Muscle of arm (tissue), 12 donors: ENCODE measurements around the gene PDLIM5. TPM values are rescaled to one million over a fixed set of nuclear protein-coding genes. Genes with fewer than 3 reads are reported as not detected.
"Not testable (repeated sequence)": the region's sequence is repeated elsewhere in the genome, so short reads cannot be mapped to it uniquely, and the experiment has no call there.

ENCODE experiments used
- DNase-seq: peaks from one replicate; pipeline ENCODE4 v3.0.0-alpha.2; 2013
- polyA plus RNA-seq, 12 donors: library from polyadenylated mRNA; unstranded; fragments of 120-200 nt; gene quantifications; one replicate each; pipeline ENCODE4 v1.2.1, GENCODE V29; 2013; ENCODE audit not compliant: insufficient read length in 12 of 12

Gene PDLIM5
- polyA plus RNA-seq, 12 donors = 121 to 2,061 (median 310) TPM

DNA sequence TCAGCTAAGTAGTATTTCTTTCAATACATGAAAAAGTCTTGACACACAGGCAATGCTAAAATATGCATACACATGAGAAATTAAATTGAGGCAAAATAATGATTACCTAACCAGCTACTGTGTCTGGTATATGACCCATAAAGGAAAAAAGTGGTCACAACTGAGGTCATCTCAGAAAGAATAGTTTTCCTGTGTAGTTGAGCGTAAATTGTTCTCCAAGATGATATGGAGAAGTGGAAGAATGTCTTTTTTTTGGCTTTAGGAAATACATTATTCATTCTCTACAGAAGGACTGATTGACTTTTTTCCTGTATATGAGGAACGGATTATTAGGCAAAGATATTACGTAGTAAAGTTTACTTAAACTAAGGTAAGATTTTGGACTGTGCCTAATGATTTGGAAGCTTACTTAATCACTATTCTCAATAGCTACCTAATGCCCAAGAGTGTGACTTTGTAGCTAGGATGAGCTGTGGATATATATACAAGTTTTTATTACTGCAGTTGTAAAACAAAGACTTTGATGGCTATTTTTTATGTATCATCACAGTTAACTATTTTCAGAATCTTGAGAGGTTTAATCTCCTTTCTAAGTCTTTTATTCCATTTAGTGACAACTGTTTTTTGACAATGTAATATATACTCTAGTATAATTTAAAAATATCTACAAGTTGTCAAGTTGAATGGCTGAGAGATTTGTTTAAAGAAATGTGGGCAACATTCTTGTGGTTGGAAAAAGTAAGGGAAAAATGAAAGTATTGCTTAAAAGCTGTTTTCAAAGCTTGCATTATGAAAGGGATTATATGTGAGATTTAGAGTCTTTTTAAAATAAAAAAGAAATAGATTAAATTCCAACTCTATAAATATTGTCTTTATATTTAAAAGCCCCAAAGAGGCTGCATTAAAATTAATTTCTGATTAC is 100.2 kb downstream of the PDLIM5 start:
- no peak for DNase-seq

DNA sequence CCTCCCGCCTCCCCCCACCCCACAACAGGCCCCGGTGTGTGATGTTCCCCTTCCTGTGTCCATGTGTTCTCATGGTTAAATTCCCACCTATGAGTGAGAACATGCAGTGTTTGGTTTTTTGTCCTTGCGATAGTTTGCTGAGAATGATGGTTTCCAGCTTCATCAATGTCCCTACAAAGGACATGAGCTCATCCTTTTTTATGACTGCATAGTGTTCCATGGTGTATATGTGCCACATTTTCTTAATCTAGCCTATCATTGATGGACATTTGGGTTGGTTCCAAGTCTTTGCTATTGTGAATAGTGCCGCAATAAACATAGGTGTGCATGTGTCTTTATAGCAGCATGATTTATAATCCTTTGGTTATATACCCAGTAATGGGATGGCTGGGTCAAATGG is 104.3 kb downstream of the PDLIM5 start:
- not testable (repeated sequence) for DNase-seq

DNA sequence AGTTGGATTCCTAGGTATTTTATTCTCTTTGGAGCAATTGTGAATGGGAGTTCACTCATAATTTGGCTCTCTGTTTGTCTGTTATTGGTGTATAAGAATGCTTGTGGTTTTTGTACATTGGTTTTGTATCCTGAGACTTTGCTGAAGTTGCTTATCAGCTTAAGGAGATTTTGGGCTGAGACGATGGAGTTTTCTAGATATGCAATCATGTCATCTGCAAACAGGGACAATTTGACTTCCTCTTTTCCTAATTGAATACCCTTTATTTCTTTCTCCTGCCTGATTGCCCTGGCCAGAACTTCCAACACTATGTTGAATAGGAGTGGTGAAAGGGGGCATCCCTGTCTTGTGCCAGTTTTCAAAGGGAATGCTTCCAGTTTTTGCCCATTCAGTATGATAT is 105.9 kb downstream of the PDLIM5 start:
- not testable (repeated sequence) for DNase-seq

DNA sequence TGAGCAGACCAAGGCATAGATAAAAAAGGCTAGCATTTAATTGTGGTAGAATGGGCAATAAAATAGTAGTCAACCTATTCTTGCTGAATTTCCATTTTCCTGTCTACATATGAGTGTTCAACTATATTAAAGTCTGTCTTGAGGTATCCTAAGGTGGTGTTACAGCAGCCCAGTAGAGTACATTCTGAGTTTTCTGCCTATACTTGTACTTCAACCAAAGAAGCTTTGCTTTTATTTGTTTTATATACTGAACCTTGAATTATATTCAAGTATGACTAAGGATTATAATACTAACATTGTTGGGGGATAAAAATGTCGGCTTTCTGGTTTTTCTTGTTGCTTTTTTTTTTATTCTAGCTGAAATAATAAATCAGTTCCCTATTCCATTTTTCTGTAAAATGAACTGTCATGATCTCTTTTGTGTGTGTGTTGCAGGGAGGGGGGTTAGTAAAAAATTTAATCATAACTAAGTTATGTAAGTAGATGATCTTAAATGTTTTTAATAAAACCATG is 106.7 kb downstream of the PDLIM5 start:
- no peak for DNase-seq

DNA sequence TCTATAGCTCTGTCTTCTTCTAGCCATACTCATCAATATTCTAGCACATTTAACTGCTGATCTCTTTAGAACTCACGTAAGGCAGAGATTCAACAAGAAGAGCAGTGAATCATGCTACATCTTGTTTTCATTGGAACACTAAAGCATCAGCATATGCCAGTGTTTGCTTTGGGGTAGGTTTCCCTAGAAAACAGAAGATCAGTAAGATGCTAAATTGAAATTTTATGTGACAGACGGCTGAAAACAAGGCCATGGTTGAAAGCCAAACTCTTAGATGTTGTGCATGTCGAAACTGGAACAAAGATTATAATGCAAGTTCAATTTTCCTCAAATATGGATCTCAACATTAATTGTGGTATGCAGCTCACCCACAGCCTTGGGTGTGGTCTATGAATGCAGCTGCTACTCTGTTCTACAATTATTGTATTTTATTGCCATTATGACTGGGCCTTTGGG is 107.6 kb downstream of the PDLIM5 start:
- no peak for DNase-seq

DNA sequence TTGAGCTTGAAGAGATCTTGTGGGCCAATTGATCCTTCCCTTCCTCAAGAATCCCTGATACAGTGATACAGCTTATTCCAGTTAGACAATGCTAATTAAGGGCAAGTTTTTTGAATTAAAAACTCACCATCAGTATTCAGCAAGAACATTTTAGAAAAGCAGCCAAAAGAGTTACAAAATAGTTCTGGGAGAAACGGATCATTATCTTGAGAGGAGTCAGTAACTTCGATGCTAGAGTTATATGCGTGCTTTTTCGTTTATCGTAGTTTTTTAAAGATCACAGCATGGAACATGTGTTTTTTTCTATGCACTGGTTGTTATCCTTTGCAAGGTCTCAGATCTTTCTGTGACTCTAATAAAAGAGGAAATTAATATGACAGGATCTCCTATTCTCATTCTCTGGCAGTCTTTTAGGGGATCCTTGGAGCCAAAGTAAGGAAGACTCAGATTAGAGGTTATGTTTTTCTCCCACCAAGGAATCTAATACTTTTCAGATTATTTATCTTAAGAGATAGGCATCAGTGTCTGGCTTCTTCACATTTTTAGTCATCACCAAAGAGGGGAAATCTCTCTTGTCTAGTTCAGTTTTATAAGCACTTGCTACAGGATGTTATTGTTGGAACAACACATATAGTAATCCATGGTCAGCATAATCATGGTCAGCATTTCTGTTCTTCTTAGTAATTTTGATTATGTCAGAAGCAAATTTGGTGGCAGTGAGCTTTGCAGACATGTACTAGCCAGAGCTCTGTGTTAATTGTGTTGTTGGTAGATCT is 109.7 kb downstream of the PDLIM5 start:
- no peak for DNase-seq

DNA sequence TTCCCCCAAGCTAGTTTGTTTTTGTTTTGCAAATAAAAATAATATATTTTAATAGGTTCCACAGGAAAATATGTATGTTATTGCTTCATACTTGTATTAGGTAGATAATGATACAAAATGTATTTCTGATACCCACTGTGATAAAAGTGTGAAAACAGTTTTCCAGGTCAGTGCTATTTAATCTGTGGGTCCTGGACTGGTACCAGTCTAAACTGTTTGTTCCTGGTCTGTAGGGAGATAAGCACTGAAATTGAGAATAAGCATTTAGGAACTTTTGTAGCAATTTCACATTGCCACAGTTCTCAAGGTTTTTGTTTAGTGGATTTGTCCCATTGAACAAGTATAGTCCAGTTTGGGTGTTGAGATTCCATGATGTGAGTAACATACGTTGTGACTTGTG is 110.5 kb downstream of the PDLIM5 start:
- DNase-seq = no peak

DNA sequence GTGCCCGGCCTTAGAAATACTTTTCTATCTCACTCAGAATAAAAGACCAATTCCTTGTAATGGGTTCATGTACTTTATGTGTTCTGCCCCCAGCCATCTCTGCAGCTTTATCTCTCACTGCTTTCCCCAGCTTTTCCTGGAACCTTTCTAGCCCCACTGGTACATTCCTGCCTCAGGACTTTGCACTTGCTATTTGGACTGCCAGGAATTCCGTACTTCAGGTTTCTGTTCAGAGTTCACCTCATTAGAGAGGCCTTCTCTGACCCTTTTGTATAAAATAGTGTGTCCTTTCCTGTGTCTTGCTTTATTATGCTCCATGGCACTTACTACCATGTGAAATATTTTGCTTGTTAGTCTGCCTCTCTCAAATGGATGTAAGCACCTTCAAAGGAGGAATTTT is 112.5 kb downstream of the PDLIM5 start:
- no peak for DNase-seq

DNA sequence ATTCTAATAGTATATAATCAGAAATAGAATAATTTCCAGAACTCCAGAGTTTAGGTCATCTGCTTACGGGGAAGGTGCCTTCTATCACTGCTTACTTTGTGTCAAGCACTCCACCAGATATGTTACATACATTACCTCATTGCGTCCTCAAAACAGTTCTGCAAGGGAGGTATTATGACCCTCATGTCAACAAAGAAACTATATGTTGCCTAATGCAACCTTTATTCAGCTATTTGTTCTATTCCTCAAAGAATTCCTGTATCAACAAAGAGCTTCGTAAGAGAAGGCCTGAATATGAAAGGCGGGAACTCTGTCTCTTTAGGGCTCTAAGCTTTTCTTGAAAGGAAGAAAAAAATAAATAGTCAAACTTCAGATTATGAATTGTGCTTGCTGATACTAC is 114.7 kb downstream of the PDLIM5 start:
- no peak for DNase-seq

DNA sequence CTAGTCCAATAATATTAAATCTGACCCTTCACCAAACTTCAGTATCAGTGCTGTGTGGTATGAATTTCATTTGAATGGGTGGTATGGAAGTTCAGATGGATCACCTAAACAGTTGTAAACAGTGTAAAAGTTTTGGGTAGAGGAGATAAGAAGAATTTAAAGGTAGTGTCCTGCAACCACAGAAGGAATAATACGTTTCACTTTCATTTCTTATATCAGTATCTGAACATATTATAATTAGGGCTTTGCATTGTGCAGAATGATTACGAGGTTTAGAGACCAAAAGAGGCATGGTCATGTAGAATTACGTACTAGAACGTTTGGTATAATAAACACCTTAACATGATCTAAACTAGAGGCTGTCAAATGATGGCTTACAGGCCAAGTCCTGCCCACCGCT is 116.1 kb downstream of the PDLIM5 start:
- no peak for DNase-seq

DNA sequence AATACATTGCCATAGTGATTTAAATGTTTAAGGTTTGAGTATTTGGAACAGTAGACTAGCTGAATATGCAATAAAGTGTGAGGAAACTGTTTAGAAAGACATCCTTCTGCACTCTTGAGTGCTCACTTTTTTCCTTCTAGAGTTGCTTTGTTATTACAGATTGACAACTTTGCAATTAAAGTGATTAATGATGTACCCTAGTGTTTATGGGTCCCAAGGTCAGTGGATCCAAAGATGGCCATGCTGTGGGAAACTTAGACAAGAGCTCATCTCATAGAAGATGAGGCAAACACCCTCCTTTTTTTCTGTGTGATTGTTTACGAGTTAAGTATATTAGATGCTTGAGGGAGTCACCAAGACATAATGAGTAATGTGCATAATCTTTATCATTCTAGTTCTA is 118.8 kb downstream of the PDLIM5 start:
- no peak for DNase-seq

DNA sequence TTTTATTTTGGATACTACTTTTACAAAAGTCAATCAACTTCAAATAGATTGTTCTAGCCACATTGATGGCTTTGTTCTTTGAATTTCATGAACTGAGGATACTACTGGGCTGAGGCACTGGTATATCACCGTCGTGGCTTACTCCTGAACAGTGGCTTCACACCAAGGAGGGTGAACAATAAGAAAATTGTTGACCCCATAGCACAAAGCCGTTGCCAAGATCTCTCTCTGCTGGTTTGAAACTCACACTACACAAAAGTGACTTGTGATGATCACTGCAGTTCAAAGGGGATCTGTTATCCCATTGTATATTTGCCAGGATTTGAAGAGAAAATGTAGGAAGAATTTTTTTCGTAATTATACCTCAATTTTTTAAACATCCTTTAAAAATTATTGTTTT is 119.6 kb downstream of the PDLIM5 start:
- DNase-seq = no peak

DNA sequence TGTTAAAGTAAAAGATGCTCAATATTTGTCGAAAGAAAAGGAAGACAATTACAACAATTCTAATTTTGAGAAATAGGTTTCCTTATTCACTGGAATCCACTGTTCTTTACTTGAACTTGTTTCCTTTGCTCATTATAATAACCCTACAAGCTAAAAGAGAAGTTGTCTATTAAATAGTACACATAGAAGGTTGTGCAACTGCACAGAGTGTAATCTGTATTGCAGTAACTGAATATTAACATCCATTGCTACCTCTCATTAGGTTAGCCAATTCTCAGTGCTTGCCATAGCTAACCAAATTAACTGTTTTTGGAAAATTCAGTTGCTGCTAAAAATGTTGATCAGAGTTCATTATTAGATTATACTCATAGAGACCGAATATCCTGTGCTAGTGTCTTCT is 120.0 kb downstream of the PDLIM5 start:
- no peak for DNase-seq

DNA sequence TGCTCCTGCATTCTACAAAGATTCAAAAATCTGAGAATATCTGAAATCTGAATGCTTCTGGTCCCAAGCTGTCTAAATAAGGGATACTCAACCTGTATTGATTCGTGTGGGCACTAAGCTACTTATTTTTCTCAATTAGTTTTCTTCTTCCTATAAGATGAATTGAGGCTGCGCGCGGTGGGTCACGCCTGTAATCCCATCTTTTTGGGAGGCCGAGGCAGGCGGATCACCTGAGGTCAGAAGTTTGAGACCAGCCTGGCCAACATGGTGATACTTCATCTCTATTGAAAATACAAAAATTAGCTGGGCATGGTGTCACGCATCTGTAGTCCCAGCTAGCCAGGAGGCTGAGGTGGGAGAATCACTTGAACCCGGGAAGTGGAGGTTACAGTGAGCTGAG is 122.3 kb downstream of the PDLIM5 start:
- DNase-seq = no peak

DNA sequence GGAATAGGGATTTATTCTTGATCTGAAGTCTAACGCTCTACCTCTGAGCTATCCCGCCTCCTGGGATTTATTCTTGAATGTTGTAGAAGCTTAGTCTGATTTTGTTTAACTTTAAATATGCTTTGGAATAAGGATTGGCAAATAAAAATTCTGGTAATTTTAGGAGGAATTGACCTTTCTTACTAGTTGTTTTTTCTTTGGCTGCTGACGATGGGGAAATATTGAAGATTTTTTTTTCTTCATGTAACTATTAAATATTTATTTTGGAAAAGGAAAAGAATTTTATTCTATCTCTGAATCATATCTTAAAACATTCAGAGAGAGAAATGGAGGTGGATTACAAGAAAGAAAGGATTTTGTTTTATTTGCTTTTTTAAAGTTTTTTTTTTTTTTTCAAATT is 122.9 kb downstream of the PDLIM5 start:
- DNase-seq = no peak

DNA sequence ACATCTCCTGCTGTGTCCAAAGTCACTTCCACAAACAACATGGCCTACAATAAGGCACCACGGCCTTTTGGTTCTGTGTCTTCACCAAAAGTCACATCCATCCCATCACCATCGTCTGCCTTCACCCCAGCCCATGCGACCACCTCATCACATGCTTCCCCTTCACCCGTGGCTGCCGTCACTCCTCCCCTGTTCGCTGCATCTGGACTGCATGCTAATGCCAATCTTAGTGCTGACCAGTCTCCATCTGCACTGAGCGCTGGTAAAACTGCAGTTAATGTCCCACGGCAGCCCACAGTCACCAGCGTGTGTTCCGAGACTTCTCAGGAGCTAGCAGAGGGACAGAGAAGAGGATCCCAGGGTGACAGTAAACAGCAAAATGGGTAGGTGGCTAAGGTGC is 123.9 kb downstream of the PDLIM5 start:
- no peak for DNase-seq

DNA sequence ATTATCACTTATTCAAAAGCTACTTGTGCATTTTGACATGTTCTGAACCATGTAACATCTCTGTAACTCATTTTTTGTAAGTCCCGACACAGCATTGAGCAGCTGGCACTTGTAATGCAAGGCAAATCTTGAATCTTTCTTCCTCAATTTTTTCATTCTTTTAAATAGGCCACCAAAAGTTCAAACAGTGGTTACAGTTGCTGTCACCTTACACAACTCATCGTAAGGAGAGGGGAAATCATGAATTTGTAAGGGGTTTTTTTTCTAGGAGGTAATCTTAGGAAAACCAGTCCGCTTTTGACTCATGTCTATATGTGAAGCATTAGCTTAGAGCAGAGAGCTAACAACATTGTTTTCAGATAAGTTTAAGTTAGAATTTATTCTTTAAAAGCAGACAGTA is 124.5 kb downstream of the PDLIM5 start:
- no peak for DNase-seq

DNA sequence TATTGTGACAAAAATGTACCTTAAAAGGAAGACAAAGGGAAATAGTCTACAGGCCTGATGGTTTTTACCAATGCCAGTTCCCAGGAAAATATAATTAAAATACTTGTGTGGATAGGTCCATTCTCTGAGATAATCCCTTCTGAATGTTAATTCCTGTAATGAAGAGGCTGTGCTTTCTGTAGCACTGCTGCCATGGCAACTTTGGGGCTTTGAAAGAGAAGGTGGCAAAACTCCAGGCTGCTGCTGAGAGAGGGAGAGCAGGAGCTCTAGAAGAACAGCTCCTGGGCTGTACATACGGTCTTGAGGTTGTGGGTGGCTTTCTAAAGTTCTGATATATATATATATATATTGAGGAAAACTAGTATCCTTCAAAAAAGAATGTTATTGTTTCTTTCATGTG is 125.4 kb downstream of the PDLIM5 start:
- DNase-seq = peak; percentile 38

DNA sequence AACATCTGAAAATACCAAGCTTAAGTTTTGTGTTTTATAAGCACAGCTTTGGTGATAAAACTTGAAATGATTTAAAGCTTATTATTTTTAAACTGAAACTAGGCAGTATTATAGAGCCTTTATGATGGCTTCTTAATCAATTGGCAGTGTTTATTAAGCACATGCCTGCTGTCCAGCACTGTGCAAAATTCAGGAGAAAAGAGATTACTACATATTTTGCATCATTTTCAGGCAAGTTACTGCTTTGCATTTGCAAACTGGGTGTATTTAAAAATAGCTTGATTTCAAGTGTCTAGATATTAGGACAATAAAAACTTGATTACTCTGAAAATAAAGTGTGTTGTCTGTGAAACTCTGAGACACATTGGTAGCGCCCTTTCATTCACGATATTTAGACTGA is 126.5 kb downstream of the PDLIM5 start:
- no peak for DNase-seq

DNA sequence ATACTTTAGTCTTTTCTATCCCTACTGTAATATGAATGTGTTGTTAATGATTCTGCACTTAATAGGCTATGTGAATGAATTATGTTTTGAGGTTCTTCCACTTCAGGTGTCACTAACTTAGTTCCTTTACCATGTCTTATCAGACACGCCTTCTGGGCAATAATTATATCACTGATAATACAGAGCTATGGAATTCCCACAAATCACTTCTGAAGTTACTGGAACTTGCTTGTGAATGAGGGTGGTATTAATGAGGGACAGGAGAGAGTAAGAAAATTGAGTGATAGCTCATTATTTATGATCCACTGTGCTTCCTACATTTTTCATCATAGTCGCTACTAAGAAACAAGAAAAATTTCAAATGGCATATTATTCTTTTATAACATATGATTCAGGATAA is 130.0 kb downstream of the PDLIM5 start:
- no peak for DNase-seq

DNA sequence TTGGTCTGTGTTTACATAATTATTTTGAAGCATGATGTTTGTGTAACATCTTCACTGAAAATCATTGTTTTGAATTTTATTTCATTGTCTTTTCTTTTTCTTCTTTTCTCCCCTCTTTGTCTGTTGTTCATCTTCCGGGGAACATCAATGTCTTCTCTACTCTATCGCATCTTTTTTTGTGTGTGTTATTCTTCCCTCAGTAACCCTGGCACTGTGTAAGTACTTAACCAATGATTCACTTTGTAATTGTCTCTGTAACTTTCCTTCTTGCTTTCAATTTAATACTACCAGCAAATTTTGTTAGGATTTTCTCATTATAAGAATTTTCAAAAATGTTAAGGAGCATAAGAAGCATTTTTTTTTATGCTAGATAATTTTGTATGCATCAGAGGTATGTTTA is 130.8 kb downstream of the PDLIM5 start:
- no peak for DNase-seq

DNA sequence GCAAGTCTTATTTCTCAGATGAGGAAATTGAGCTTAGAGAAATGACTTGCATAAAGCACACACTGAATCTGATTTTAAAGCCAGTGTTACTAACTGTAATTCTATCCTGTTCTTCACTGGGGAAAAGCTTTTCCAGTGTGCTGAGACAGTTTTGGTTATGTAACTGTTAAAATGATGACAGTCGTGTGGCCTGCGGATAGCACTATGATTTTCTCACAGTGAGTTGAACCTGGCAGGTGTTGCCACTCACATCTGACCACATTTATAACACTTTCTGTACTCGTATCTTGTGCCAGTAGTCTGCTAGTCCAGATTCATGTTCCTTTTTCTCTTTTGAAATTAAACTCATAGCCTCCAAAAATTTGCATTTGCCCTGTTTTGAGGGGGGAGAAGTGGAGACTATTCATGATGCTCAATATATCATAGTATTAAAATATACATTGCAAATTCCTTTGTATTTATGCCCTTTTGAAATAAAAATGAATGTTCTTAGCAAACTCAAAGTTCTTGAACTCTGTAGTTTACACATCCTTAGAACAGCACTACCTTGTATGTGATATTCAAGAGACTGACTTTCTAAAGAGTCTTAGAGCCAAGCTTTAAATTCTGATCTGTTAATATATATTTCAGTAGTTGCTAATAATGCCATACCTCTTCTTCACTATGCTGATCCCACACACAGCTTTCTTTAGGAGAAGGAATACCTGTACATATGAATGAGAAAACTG is 132.3 kb downstream of the PDLIM5 start:
- DNase-seq = no peak
